Measurements from ENCODE around the gene CEP89.
"Not testable (repeated sequence)": the region's sequence is repeated elsewhere in the genome, so short reads cannot be mapped to it uniquely, and the experiment has no call there.

Gene CEP89

DNA sequence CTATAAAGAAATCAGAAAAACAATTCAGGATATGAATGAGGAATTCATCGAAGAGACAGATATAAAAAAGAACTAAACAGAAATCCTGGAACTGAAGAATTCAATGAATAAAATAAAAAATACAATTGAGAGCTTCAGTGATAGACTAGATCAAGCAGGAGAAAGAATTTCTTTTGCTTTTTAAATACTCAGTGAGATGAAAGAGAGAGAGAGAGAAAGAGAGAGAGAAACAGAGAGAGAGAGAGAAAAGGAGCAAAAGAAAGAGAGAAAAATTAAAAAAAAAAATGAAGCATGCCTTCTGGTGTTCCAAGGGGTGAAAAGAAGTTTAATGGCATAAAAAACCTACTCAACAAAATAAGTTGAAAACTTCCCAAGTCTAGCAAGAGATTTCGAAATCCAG is 80.1 kb downstream of the CEP89 start:
- no peak for DNase-seq (ENCODE audit: low spot score)

DNA sequence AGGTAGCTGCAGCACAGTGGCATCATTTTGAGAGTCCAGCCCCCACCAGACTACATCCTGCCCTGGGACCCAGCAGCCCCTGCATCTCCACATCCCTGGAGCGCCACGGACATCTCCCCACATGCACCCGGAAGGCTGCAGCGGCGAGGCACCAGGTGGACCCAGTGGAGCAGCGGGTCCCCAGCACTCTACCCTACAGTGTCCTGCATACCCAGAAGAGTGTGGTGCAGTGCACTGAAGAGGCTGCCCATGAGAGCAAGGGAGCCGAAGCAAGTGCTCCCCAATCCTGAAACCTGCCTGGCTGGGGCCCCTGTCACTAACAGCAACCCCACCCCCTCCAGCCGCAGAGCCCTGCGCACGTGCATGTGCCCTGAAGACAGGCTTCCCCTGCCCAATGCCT is 80.9 kb downstream of the CEP89 start:
- DNase-seq (ENCODE audit: low spot score) = no peak

DNA sequence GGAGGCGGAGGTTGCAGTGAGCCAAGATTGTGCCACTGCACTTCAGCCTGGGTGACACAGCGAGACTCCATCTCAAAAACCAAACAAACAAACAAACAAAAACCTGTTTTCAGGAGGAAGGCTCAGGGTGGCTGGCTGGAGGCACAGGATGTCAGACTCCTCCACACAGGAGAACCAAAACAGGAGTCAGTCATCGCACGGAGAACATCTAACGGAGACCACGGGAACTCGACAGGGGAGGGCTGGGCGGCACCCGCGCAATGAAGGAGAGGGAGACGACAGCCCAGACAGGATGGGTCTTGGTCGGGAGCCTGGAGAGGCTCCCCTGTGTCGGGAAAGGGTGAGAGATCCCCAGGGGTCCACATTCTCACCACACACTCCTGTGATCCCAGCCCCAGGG is 81.4 kb downstream of the CEP89 start:
- no peak for DNase-seq (ENCODE audit: low spot score)

DNA sequence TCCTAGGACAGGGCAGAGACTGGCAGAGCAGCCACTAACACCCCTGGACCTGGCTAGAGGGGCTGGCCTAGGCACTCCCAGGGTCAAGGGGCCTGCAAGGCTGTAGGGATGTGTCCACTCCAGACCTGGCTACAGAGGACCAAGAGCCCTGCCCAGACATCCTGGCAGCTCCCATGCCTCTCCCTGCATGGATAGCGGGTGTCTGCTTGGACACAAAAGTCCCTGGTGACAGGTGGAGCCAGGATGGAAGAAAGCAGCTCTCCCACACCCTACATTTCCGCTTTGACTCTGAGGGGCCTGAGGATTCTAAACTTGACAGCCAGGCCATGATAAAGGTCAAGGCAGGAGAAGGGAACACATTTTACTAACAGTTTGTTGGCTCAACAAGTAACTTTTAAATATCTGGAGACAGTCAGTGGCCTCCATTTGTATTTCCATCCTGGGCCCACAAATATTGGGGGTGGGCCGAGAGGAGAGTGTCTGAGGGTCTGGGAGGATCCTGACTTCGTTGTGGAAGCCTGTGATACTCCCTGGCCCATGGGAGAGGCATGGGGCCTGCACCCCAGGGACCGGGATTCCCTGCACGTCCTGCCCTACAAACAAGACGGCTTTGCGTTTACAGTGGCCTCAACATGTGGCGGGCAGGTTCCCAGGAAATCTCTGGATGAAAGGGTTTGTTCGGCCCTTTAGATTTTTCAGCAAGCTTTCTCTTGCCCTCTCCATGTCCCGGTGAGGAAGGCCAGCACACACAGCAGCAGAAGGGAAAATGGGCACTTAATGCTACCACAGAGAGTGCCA is 82.4 kb downstream of the CEP89 start:
- no peak for DNase-seq (ENCODE audit: low spot score)

DNA sequence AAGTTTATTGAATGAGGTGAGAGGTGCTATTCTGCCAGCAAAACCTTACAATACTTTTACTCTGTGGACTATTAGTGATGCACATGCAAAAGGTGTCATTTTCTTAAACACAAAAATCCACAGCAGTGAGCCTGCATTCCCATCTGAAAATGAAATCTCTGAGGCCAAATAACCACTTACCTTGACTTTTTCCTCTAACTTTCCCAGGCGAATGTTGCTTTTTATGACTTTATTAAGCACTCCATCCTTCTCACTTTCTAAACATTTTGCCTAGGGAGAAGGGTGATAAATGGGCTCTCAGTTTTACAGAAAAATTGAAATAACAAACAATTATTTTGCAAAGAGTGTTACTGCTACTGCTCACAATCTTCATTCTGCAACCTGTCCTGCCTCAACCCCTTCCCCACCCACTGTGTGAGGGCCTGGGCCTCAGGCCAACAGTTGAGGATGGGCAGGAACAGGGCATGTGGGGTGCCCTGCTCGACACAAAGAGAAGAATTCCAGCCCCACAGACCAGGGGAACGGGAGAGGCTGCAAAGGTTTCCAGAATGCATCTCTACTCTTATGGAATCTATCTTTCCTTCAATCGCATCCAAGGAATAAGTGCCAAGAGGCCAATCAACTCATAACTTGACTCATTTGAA is 84.1 kb downstream of the CEP89 start:
- no peak for DNase-seq (ENCODE audit: low spot score)

DNA sequence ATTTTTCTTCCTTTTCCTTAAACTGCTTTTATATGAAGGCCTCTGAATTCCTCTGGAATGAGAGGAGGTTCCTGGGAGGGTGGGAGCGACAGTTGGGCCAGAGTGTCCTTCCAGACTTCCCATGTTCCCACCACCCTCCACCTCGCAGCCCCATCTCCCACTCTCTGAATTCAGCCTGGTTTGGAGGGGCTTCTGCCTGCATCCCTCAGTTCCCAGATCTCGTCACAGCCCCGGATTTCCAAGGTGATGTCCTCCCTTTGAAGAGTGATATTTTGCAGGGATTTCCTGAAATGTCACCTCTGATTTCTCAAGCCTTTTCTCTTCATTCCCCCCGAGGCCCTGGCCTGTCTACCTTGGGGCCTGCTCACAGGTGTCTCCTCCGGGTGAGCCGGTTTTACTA is 85.5 kb downstream of the CEP89 start:
- no peak for DNase-seq (ENCODE audit: low spot score)

DNA sequence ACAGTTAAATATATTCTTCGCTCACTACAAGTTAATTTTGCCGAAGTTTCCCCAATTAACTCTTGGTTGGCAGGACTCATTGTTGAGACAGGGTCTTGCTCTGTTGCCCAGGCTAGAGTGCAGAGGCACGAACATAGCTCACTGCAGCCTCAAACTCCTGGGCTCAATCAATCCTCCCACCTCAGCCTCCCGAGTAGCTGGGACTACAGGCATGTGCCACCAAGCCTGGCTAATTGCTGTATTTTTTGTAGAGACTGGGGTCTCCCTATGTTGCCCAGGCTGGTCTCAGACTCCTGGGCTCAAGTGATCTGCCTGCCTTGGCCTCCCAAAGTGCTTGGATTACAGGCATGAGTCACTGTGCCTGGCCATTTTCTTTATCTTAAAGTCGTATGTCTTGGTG is 86.5 kb downstream of the CEP89 start:
- not testable (repeated sequence) for DNase-seq (ENCODE audit: low spot score)

DNA sequence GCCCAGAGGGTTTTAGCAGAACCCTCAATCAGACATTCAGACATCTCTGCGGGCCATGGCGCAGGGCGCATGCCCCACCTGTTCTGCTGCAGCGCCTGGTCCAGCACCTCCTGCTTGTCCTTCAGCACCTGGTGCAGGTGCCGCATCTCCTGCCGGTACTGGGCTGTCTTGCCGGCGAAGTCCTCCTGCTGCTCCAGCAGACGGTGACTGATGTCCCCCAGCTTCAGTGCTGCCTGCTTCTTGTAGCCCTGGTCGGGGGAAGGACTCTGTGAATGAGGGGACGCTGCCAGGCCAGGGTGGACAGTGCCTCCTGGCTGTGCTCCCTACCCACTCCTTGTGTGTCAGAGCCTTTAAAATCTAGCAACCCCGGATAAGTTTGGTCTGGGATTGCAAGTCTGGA is 90.0 kb downstream of the CEP89 start:
- no peak for DNase-seq (ENCODE audit: low spot score)

DNA sequence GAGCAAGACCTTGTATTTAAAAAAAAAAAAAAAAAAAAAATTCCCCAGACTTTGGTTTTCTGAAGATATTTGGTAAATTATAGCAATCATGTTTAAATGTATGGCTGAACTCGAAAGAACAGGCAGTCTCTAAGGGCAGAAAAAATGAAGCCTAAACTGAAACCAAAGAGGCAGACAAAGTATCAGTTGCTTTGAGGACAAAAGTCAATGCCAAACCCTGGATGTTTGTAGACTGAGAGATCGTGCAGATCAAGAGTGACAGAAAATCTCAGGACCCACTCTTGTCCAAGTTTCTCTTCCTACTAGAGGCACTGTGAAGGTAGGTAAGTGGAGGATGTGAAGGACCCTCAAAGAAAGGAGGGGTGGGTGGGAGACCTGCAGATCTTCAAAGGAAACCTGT is 91.1 kb downstream of the CEP89 start:
- no peak for DNase-seq (ENCODE audit: low spot score)

DNA sequence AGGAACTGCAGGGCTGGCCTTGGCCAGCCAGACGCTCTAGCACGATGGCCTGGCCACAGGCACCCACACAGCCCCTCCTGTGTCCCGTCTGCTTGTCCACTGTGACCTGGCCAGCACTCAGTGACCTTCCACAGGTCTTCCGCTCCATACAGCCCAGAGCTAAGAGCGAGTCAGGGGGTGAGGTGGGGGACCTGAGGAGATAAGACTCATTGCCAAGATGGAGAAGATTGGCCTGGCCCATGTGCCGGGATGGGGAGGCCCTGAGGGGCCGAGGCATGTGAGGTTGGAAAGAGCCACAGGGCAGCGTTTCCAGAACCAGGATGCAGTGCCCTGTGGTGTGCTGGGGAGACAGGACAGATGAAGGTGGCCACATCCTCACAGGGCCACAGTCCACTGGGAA is 92.0 kb downstream of the CEP89 start:
- no peak for DNase-seq (ENCODE audit: low spot score)

DNA sequence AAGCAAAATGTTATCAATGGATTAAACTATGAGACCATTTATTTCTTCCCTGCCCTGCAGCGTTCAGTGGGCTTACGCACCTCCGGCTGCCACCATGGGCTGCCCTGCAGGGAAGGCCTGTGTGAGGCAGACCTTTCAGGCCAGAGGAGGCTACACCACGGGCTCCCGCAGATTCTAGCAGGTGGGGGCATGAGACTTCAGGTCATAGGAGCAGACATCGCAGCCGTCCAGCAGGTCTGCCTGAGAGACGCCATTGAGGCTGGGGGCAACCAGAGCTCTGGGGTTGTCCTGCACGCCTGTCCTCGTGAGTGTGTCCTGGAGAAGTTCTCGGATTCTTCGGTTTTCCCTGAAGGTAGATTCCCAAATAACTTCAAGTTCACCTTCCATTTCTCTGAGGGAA is 92.8 kb downstream of the CEP89 start:
- DNase-seq (ENCODE audit: low spot score) = no peak

DNA sequence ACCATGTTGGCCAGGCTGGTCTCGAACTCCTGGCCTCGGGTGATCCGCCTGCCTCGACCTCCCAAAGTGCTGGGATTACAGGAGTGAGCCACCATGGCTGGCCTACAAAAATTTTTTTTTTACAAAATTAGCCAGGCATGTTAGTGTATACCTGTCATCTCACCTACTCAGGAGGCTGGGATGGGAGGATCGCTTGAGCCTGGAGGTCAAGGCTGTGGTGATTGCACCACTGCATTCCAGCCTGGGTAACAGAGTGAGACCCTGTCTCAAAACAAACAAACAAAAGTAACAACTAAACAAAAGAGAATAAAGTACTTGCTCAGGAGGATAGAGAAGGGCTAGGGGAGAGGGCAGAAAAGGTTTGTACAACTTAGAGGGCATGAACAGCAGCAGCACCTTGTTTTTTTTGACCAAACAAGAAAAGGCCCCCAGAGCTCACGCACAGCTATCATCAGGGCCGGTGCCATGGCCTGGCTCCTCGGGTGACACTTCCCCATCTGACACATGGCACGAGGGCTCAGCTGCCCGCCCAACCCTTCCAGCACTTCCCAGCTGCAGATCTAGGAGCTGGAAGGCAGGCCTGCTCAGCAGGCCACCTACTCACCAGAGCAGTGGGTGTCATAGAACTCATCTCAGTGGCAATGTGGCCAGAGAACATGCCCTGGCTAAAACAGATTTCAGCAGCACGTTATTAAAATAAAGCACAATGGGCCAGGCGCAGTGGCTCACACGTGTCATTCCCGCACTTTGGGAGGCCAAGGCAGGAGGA is 93.6 kb downstream of the CEP89 start:
- DNase-seq (ENCODE audit: low spot score) = no peak

DNA sequence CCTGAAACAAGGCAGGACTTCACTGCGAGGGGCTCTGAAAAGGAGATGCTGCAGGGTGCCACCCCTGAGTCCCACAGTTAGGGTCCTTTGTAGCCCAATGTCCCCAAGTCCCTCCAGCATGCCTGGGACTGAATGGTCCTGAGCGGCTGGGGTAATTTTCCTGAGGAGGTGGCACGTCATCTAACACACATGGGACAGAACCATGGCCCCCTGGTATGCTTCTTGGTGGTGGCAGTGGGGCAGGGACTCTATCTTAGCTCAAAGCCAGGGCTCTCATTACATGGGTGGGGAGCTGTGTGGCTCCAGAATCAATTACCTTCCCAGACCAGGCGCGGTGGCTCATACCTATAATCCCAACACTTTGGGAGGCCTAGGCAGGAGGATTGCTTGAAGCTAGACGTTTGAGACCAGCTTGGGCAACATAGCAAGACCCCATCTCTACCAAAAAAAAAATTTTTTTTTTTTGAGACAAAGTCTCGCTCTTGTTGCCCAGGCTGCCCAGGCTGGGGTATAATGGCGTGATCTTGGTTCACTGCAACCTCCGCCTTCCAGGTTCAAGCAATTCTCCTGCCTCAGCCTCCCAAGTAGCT is 94.3 kb downstream of the CEP89 start:
- DNase-seq (ENCODE audit: low spot score) = no peak

DNA sequence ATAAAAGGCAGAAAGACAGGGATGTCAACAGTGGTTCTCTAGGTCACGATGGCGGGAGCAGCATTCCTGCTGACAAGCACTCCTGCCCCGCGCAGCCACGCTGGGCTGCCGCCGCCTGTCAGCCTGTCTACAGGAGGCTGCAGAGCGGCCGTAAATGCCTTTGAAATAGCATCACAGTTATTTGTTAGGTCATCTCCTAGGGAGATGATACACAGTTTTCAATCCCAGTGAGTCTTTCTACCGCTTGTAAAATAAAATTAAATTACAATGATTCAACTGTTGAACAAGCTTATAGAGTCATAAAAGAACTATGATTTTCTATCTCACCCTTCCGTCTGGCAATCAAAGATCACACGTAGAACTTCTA is 94.9 kb downstream of the CEP89 start:
- DNase-seq (ENCODE audit: low spot score) = peak; percentile 57

DNA sequence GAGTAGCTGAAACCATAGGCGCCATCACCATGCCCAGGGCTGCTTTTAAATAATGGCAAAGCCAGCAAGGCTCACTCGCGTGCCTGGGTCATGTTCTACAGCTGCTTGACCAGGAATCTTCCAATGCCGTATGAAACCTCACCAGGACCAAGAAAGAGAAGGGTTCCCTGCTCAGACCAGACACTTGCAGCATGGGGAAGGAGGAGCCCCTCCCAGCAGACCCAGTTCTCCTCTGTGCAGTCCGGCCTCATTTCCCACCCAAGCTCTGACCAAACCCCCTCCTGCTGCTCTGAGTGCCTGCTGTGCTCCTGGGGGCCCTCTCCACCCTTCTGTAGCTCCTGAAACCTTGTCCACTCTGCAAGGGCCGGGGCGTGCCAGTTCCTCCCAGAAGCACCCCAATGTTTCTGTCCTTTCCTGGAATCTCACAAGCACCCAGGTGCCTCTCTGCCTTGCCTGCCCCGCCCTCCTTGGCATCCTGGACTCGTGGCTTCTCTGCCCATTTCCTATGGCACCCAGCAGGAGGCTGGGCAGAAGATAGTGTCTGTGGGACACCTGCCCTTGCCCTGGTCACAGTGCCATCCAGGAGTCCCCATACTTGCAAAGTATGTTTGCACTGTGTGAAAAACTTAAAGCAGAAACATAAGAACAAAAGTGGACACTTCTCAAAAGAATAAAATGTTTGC is 95.4 kb downstream of the CEP89 start:
- DNase-seq (ENCODE audit: low spot score) = no peak

DNA sequence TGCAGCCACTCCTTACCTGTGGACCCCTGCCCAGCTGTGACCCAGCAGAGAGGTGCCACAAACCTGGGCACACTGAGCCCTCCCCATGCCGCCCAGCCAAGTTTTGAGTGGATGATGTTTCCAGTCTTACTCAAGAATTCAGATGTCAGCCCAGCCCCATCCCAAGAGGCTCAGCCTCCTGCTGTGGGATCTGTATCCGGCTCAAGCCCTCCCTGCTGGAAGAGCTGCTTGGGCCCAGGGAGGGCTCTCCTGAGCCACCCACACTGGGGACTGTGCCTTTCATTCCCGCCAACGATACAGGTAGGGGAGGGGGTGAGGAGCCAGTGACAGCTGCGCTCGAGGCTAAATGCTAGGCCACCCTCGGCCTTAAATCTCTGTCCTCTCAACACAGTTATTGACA is 96.3 kb downstream of the CEP89 start:
- no peak for DNase-seq (ENCODE audit: low spot score)

DNA sequence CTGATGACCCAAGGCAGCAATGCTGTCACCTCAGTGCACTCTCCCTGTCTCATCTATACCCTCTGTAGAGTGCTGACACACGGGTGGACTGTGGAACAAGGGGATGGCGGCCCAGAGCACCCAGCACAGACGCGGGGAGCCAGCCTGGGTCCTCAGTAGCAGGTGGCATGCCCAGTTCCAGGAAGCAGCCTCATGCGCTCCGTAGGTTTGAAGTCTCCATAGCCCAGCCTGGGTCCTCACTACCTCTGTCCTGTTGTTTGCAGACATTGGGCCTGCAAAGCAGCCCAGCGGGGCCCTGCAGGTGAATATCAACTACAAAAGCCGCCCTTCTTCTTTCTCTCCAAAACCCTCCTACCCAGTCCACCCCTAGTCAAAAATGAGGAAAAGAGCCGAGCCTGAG is 97.2 kb downstream of the CEP89 start:
- DNase-seq (ENCODE audit: low spot score) = no peak

DNA sequence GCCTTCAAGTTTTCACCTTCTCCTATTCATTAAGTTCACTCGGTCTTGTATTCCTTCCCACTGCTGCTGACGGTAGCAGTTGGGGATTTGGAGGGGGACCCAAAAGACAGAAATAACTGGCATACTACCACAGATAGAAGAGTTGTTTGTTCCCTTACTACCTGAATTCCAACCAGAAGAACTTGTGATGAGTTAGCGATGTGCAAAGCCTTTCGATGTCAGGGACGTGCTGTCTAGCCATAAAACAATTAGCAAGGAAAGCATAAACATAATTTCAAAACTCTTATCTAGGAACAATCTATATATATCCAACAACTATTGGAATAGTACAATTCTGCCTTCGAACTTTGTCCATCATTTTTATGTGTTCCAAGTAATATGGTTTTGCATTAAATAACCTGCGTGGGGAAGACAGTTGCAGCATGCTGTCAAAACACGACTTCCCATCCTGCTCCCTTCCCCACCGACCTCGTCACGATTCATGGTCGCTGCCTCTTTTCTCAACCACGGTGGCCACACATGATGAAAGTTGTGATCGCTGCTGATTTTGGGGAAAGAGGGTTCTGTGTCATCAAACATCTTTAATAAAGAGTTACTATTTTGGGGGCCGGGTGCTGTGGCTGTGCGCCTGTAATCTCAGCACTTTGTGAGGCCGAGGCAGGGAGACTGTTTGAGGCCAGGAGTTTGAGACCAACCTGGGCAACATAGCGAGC is 98.4 kb downstream of the CEP89 start:
- DNase-seq (ENCODE audit: low spot score) = no peak

DNA sequence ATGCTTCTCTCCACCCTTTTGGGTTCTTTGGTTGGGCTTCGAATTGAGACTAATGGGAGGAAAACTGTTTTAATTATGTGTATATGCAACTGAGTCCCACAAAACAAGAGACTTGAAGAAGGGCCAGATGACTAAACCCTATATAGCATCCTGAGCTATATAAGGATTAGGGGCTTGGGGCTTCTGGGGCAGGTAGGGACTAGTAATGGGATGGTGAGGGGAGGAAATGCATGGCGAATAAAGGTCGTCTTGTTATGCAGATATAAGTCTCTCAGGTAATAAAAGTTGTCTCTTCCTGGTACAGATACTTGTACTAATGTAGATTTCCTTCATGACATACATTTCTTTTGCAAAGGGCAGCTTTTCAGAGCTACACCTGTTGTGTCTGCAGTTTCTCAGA is 99.4 kb downstream of the CEP89 start:
- DNase-seq (ENCODE audit: low spot score) = no peak

DNA sequence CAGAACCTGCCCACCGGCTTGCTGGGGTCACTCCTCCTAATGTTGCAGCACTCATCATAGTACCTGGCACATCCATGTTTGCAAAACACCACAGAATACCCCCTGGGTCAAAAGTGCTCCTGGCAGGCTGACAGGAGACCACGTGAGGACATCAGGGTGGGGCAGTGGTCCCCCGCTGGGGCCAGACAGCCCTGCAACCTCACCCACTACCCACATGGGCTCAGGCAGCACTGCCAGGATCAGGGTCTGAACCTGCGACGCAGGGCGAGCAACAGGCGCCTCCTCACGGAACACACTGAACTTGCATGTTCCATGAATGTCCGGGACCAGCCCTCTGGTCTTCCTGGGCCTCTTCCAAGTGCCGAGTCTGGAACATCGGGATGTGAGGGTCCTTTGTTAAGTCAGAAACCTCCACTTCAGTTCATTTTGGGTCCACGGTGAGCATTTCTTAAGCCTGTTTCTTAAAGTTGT is 100.7 kb downstream of the CEP89 start:
- DNase-seq (ENCODE audit: low spot score) = no peak

DNA sequence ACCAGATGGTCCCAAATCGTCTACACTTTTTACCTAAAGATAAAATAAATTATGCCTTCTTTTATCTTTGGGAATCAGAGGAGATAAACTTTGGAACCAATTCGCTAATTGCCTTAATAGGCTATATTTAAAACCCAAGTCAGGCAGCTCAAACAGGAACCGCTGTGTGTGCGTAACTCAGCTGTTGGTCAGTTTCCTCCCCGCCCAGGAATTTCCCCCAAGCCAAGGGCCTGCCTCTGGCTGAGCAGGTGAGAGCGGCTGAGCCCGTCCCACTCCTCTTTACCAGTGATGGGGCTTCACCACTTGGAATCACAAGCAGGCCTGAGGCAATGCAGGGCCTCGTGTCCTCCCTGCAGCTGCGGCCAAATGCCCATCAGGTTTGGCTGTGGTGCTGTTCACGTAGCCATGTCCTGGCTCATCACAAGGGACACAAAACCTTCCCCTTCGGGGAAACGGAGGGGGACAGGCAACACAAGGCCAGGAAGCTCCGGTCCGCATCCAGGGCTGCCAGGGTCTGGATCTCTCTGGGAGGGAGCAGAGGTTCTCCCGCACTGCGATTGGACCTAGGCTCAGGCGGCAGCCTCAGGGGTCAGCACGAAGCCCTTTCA is 101.7 kb downstream of the CEP89 start:
- DNase-seq (ENCODE audit: low spot score) = peak; percentile 17

Data from SW480 (cell line).